Left ventricle myocardium inferior (tissue), 1 donor: ENCODE data around the gene COPS2. TPM values are rescaled to one million over a fixed set of nuclear protein-coding genes. Genes with fewer than 3 reads are reported as not detected.

Source experiments
- DNase-seq: peaks from one replicate; pipeline ENCODE4 v3.0.0-alpha.2; 2020
- H3K27ac ChIP-seq: fragments of 200-600 bp; replicated peaks from 2 replicates; pipeline ENCODE4 v1.8.0; 2021
- H3K27me3 ChIP-seq: fragments of 200-600 bp; 2 replicates; pipeline ENCODE4 v1.8.0; 2021; ENCODE audit warnings: low read depth
- H3K36me3 ChIP-seq: fragments of 200-600 bp; 2 replicates; pipeline ENCODE4 v1.8.0; 2021
- H3K4me1 ChIP-seq: fragments of 200-600 bp; 2 replicates; pipeline ENCODE4 v1.8.0; 2021
- H3K4me3 ChIP-seq: fragments of 200-600 bp; 2 replicates; pipeline ENCODE4 v1.8.0; 2021; ENCODE audit warnings: mild to moderate bottlenecking, moderate library complexity
- H3K9me3 ChIP-seq: fragments of 200-600 bp; replicated peaks from 2 replicates; pipeline ENCODE4 v1.8.0; 2021
- intact Hi-C: fragments of 100-400 bp; cut with micrococcal nuclease; formaldehyde crosslinking; loops from one replicate; pipeline ENCODE4 v1.11.0; 2022
- total RNA-seq: library from RNA; stranded (reverse); fragmentation: NEBNext Ultra II Directional; extraction: Animal tissue kit (Norgen Biotek cat#: 25700); gene quantifications from one replicate; pipeline ENCODE4 v1.2.1, GENCODE V29; 2021
- TF ChIP-seq, protein P1 (sequence below): fragments of 200-600 bp; IDR thresholded peaks from 2 replicates; pipeline ENCODE4 v1.8.0; 2021; ENCODE audit warnings: antibody characterized with exemption, mild to moderate bottlenecking, borderline replicate concordance
- donor health status: DM: no; HTN: yes; CAD: no; lungs with severe emphysema.

Gene COPS2
- total RNA-seq, 1 donor from 2014 or later = 79.5 TPM

DNA sequence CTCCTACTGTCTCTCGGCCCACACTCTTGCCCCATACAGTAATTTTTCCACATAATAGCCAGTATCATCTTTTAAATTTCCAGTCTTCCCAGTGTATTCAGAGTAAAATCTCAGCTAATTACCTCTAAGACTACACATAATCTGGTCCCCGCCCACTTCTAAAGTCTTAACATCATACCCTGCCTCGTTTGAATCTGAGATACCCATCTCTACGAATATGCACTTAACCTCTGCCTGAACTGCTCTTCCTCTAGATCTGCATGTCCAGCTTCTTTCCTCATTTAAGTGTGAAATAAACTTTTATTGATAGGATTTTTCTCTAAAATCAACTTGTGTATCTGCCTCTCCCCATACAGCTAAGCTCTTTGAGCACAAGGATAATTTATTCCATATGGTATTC lies 34.6 kb downstream of the COPS2 start:
- H3K36me3 ChIP-seq = peaks cover 9% of the 10 kb centered on the region
- H3K4me1 ChIP-seq = peaks cover 12% of the 10 kb centered on the region
- intact Hi-C loops = no loop called here
- no peaks in the 10 kb centered on the region for H3K27me3 ChIP-seq
- H3K4me3 ChIP-seq = no peak overlapping the region
- DNase-seq = no peak
- TF ChIP-seq, protein P1, sequence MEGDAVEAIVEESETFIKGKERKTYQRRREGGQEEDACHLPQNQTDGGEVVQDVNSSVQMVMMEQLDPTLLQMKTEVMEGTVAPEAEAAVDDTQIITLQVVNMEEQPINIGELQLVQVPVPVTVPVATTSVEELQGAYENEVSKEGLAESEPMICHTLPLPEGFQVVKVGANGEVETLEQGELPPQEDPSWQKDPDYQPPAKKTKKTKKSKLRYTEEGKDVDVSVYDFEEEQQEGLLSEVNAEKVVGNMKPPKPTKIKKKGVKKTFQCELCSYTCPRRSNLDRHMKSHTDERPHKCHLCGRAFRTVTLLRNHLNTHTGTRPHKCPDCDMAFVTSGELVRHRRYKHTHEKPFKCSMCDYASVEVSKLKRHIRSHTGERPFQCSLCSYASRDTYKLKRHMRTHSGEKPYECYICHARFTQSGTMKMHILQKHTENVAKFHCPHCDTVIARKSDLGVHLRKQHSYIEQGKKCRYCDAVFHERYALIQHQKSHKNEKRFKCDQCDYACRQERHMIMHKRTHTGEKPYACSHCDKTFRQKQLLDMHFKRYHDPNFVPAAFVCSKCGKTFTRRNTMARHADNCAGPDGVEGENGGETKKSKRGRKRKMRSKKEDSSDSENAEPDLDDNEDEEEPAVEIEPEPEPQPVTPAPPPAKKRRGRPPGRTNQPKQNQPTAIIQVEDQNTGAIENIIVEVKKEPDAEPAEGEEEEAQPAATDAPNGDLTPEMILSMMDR = no peak
- no peak overlapping the region for H3K27ac ChIP-seq
- H3K9me3 ChIP-seq = no peaks in the 10 kb centered on the region

DNA sequence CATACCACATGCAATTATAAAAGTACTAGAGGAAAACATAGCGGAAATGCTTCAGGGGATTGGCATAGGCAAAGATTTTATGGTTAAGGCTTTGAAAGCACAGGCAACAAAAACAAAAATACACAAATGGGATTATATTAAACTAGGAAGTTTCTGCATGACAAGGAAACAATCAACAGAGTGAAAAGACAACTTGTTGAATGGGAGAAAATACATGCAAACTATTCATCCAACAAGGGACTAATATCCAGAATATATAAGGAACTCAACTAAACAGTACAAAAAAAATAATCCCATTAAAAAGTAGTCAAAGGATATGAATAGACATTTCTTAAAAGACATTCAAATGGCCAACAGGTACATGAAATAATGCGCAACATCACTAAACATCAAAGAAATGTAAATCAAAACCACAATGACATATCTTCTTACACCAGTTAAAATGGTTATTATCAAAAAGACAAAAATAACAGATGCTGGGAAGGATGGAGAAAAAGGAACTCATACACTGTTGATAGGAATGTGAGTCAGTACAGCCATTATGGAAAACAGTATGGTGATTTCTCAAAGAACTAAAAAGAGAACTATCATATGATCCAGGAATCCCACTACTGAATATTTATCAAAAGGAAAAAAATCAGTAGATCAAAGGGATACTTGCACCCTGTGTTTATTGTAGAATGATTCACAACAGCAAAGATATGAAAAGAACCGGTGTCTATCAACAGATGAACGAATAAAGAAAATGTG lies 39.1 kb downstream of the COPS2 start:
- Histone ChIP-seq H3K9me3 (peaks cover 22% of the 10 kb centered on the region), H3K4me1 (peaks cover under 1% of the 10 kb centered on the region), H3K27ac (no peak overlapping the region), H3K27me3 (no peaks in the 10 kb centered on the region), H3K4me3 (no peak overlapping the region), H3K36me3 (peaks cover 21% of the 10 kb centered on the region)
- no peak for DNase-seq
- TF ChIP-seq, protein P1 = no peak
- intact Hi-C loops = no loop called here

DNA sequence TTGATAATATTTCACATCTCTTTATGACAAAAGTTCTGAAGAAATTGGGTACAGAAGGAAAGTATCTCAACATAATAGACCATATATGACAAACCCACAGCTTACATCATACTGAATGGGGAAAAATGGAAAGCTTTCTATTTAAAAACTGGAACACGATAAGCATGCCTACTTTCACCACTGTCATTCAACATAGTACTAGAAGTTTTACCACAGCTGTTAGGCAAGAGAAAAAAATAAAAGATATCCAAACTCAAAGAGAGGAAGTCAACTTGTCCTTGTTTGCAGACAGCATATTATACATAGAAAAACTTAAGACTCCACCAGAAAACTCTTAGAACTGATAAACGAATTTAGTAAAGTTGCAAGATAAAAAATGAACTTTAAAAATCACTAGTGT lies 40.3 kb downstream of the COPS2 start:
- no peak for DNase-seq
- H3K27me3 ChIP-seq = no peaks in the 10 kb centered on the region
- peaks cover 22% of the 10 kb centered on the region for H3K9me3 ChIP-seq
- H3K4me3 ChIP-seq = no peak overlapping the region
- TF ChIP-seq, protein P1 = no peak
- intact Hi-C loops = no loop called here
- no peaks in the 10 kb centered on the region for H3K4me1 ChIP-seq
- peaks cover 26% of the 10 kb centered on the region for H3K36me3 ChIP-seq
- H3K27ac ChIP-seq = no peak overlapping the region

DNA sequence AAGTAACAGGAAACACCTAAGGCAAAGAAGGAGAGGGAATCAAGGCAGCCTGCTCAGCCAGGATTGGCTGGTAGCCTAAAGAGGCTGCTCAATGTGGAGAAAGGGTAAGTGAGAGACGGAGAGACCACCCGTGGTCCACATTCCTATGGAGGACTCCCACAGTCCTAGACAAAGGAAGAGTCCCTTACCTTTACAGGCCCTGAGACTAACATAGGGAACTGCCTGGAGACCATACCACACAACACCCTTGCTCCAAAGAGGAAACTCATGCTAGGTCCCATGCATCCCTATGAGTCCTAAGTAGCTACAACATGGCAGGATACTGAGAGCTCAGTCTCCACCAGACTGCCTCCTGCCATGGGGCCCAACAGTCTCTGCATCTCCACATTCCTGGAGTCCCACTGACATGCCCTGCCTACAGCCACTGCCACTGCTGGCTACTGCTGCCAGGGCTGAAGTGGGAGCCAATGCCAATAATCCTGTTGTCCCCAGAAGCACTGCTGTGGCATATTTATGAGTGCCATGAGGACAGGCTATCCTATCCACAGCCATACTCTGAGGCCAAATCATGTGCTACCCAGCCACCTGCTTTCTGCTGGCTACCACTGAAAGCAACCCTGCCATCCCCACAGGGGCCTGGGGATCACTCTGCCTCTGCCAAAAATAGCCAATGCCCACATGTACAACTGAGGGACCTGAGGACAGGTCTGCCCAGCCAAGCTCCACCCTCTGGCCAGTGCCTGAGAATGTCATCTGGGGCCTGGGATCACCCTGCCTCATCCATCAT lies 45.0 kb downstream of the COPS2 start:
- no peak overlapping the region for H3K27ac ChIP-seq
- peaks cover 29% of the 10 kb centered on the region for H3K36me3 ChIP-seq
- no peaks in the 10 kb centered on the region for H3K27me3 ChIP-seq
- H3K9me3 ChIP-seq = peaks cover 22% of the 10 kb centered on the region
- TF ChIP-seq, protein P1 = no peak
- no peak overlapping the region for H3K4me3 ChIP-seq
- intact Hi-C loops = no loop called here
- DNase-seq = no peak
- H3K4me1 ChIP-seq = no peaks in the 10 kb centered on the region

DNA sequence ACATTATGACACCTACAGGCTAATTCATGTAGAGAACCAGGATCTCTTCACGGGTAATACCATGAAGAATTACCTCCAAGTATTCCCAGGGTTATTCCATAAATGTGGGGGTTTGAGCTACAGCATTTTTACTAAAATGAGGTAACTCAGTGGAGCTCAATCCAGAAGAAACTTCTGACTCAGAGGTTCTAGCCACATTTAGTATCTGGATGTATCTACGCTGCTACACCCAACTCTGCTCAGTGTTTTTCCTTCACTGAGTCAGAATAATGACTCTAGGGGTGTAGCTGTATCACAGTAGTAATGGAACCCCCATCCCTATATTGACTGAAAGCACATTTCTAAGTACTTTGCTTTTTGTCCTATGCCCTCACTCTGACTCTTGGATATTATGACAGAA lies 52.4 kb downstream of the COPS2 start:
- H3K4me1 ChIP-seq = no peaks in the 10 kb centered on the region
- H3K27me3 ChIP-seq = no peaks in the 10 kb centered on the region
- DNase-seq = no peak
- H3K27ac ChIP-seq = no peak overlapping the region
- intact Hi-C loops = no loop called here
- peaks cover 6% of the 10 kb centered on the region for H3K36me3 ChIP-seq
- TF ChIP-seq, protein P1 = no peak
- H3K9me3 ChIP-seq = no peaks in the 10 kb centered on the region
- H3K4me3 ChIP-seq = no peak overlapping the region
